B cell (primary cell): Measurements from ENCODE around the gene HUS1. TPM values are rescaled to one million over a fixed set of nuclear protein-coding genes. Genes with fewer than 3 reads are reported as not detected.

Experiments used
- ATAC-seq: fragments of 200-7000 bp; cut with Tn5 transposase; one replicate; pipeline ENCODE4 v1.10.0; 2021; ENCODE audit warnings: low read depth, mild to moderate bottlenecking, moderate number of reproducible peaks, moderate library complexity
- CTCF ChIA-PET: fragments of 350-600 bp; sonication (Branson Sonifier 250); formaldehyde crosslinking; loops from one replicate; lab custom pipeline; 2021; ENCODE audit warnings: antibody characterized with exemption, inconsistent platforms; lab: Charles Lee
- POLR2A ChIA-PET: fragments of 350-600 bp; sonication (Branson Sonifier 250); formaldehyde crosslinking; loops from one replicate; lab custom pipeline; 2021; ENCODE audit warnings: antibody characterized with exemption; lab: Charles Lee
- DNase-seq: peaks from one replicate; pipeline ENCODE4 v3.0.0; 2013
- H2AFZ ChIP-seq: 2 replicates; pipeline ENCODE4 v1.6.1; 2012; ENCODE audit warnings: mild to moderate bottlenecking, low read depth, low read length; ENCODE audit not compliant: insufficient read depth, poor library complexity, severe bottlenecking
- H3K27ac ChIP-seq, 2 donors: 1 replicate in 1 of 2; 2 replicates in 1 of 2; pipeline ENCODE4 v1.5.1; 2012 to 2013; ENCODE audit warnings: low read length in 2 of 2, mild to moderate bottlenecking in 2 of 2, moderate library complexity in 1 of 2
- H3K27me3 ChIP-seq, 4 experiments: fragments of 200-600 bp in 1 of 4; sonication (generic) in 1 of 4; replicated peaks in 1 of 4; 1 replicate in 2 of 4; 2 replicates in 2 of 4; pipeline versions ENCODE4 v1.6.1 to v1.7.0; 2013 to 2016; ENCODE audit warnings: low read length in 3 of 4, mild to moderate bottlenecking in 2 of 4, mixed read lengths in 1 of 4, moderate library complexity in 1 of 4; ENCODE audit not compliant: insufficient read depth in 4 of 4, control insufficient read depth in 3 of 4; ENCODE audit errors: control extremely low read depth in 1 of 4
- H3K36me3 ChIP-seq, 2 experiments: replicated peaks in 1 of 2; 1 replicate in 1 of 2; 2 replicates in 1 of 2; pipeline versions ENCODE4 v1.6.1 to v1.7.1; 2013; ENCODE audit warnings: low read length in 1 of 2; ENCODE audit not compliant: insufficient read depth in 2 of 2, control insufficient read depth in 1 of 2; ENCODE audit errors: control extremely low read depth in 1 of 2, extremely low read depth in 1 of 2
- H3K4me1 ChIP-seq, 2 donors: fragments of 200-600 bp in 1 of 2; sonication (generic) in 1 of 2; 1 replicate in 1 of 2; 2 replicates in 1 of 2; pipeline versions ENCODE4 v1.5.1 to v1.6.1; 2013 to 2017; ENCODE audit warnings: low read length in 2 of 2; ENCODE audit not compliant: control insufficient read depth in 2 of 2, insufficient read depth in 2 of 2
- H3K4me2 ChIP-seq: replicated peaks from 2 replicates; pipeline ENCODE3; 2012; ENCODE audit warnings: mild to moderate bottlenecking, low read depth, low read length; ENCODE audit not compliant: poor library complexity, severe bottlenecking
- H3K4me3 ChIP-seq, 5 experiments: fragments of 200-600 bp in 1 of 5; sonication (generic) in 1 of 5; 1 replicate in 3 of 5; 2 replicates in 2 of 5; pipeline versions ENCODE4 v1.5.1 to v1.7.0; 2011 to 2016; ENCODE audit warnings: low read length in 4 of 5, mild to moderate bottlenecking in 4 of 5, low read depth in 2 of 5, control low read depth in 1 of 5, moderate library complexity in 1 of 5; ENCODE audit not compliant: insufficient read depth in 1 of 5; ENCODE audit errors: control extremely low read depth in 1 of 5, extremely low read depth in 1 of 5
- H3K79me2 ChIP-seq: fragments of 200-600 bp; sonication (generic); one replicate; pipeline ENCODE4 v1.6.0; 2016; ENCODE audit warnings: low read length; ENCODE audit not compliant: control insufficient read depth, insufficient read depth
- H3K9ac ChIP-seq: fragments of 200-600 bp; sonication (generic); 2 replicates; pipeline ENCODE4 v1.6.1; 2017; ENCODE audit warnings: mild to moderate bottlenecking, low read length, moderate library complexity
- H3K9me3 ChIP-seq, 3 donors: one replicate each; pipeline versions ENCODE4 v1.6.1 to v1.7.1; 2013; ENCODE audit warnings: low read length in 2 of 3; ENCODE audit not compliant: control insufficient read depth in 2 of 3, insufficient read depth in 1 of 3; ENCODE audit errors: control extremely low read depth in 1 of 3
- H4K20me1 ChIP-seq: 2 replicates; pipeline ENCODE4 v1.6.0; 2012; ENCODE audit warnings: mild to moderate bottlenecking, low read length; ENCODE audit not compliant: insufficient read depth, control insufficient read depth, poor library complexity, severe bottlenecking
- H3K27ac Mint-ChIP-seq: one replicate; pipeline ENCODE4 v1.8.0; 2021; ENCODE audit warnings: mixed read lengths
- H3K27me3 Mint-ChIP-seq: one replicate; pipeline ENCODE4 v1.8.0; 2021; ENCODE audit warnings: mixed read lengths
- H3K4me1 Mint-ChIP-seq: one replicate; pipeline ENCODE4 v1.8.0; 2021; ENCODE audit warnings: mixed read lengths
- H3K4me3 Mint-ChIP-seq: one replicate; pipeline ENCODE4 v1.8.0; 2021; ENCODE audit warnings: mixed read lengths
- H3K9me3 Mint-ChIP-seq: one replicate; pipeline ENCODE4 v1.8.0; 2022; ENCODE audit warnings: mixed read lengths; ENCODE audit not compliant: insufficient read depth
- CTCF ChIP-seq: fragments of 200-600 bp; IDR thresholded peaks from one replicate; pipeline ENCODE4 v1.8.0; 2022; ENCODE audit warnings: antibody characterized with exemption, mild to moderate bottlenecking
- EZH2 ChIP-seq: IDR thresholded peaks from 2 replicates; pipeline ENCODE4 v1.6.1; 2012; ENCODE audit warnings: borderline replicate concordance, low read depth, mild to moderate bottlenecking, moderate library complexity, low read length; ENCODE audit not compliant: insufficient read depth, poor library complexity, severe bottlenecking
- WGBS: methylation state at CpG from one replicate; pipeline ENCODE4 v1.1.5; 2013; ENCODE audit warnings: missing lambda C conversion rate; ENCODE audit not compliant: insufficient coverage; 5-methylcytosine and 5-hydroxymethylcytosine counted together
- intact Hi-C: fragments of 100-400 bp; cut with micrococcal nuclease; formaldehyde crosslinking; loops from one replicate; pipeline ENCODE4 v1.10.0; 2022
- polyA plus RNA-seq: library from polyadenylated mRNA; depleted of rRNA; stranded (reverse); fragments of >200 nt; gene quantifications from 2 replicates; pipeline ENCODE4 v1.2.3, GENCODE V29; 2012
- total RNA-seq, 2 donors: library from RNA; stranded (reverse); fragments of 120-200 nt in 1 of 2; gene quantifications; 1 replicate in 1 of 2; 2 replicates in 1 of 2; pipeline versions ENCODE4 v1.2.3 to v1.2.4, GENCODE V29; 2013 to 2022

HUS1 gene
- total and polyA plus RNA-seq, 2 donors (not counting 1 experiment from before 2014, with no cell fraction given): 37.7 to 61.6 TPM

- no peaks in the 10 kb centered on the region for H3K27me3 Mint-ChIP-seq
- intact Hi-C loops: loop anchor here (5.0 to 10.0 kb wide), 3 partner anchors 152 to 668 kb away; partner anchors contain the start of gene UPP1
- Histone ChIP-seq H3K4me1 (peaks cover 29% of the 10 kb centered on the region in 2 donors), H3K36me3 (no peaks in the 10 kb centered on the region), H3K27me3 (no peaks in the 10 kb centered on the region), H3K4me2 (no peak overlapping the region), H3K9ac (no peak overlapping the region), H3K9me3 (no peaks in the 10 kb centered on the region), H3K4me3 (no peak overlapping the region), H2AFZ (no peak overlapping the region), H4K20me1 (no peaks in the 10 kb centered on the region), H3K79me2 (no peaks in the 10 kb centered on the region), H3K27ac (no peak overlapping the region)
- no peak for ATAC-seq
- POLR2A ChIA-PET: no interaction called here
- H3K27ac Mint-ChIP-seq: no peak overlapping the region
- no peak for TF ChIP-seq EZH2
- TF ChIP-seq CTCF: no peak
- peaks cover 31% of the 10 kb centered on the region for H3K4me1 Mint-ChIP-seq
- no peak overlapping the region for H3K4me3 Mint-ChIP-seq
- no peak for DNase-seq
- CTCF ChIA-PET: interaction anchor here (1.1 kb wide), 1 partner anchor 10 kb away, joined by 3 read pairs; no protein-coding TSS in a partner anchor
- WGBS: 100% methylated on average over 9 of the region's 10 CpGs
- H3K9me3 Mint-ChIP-seq: no peaks in the 10 kb centered on the region
Observed at GRCh38 chr7:47935336-47935735, 44.1 kb downstream of the HUS1 start.

GRCh38 chr7:47934831-47935230 is 44.6 kb downstream of the HUS1 start:
- POLR2A ChIA-PET: no interaction called here
- CTCF ChIA-PET: interaction anchor here (1.1 to 2.2 kb wide), 2 partner anchors 10 to 669 kb away, joined by 3 to 8 read pairs; no protein-coding TSS in a partner anchor
- Mint-ChIP-seq H3K4me1 (peaks cover 32% of the 10 kb centered on the region), H3K4me3 (no peak overlapping the region), H3K9me3 (no peaks in the 10 kb centered on the region), H3K27ac (no peak overlapping the region), H3K27me3 (peaks cover 2% of the 10 kb centered on the region)
- Histone ChIP-seq H3K9ac (no peak overlapping the region), H3K9me3 (no peaks in the 10 kb centered on the region), H3K79me2 (no peaks in the 10 kb centered on the region), H2AFZ (no peak overlapping the region), H3K27me3 (no peaks in the 10 kb centered on the region), H3K27ac (no peak overlapping the region), H4K20me1 (no peaks in the 10 kb centered on the region), H3K4me1 (peaks cover 29 to 30% of the 10 kb centered on the region in 2 donors), H3K36me3 (no peaks in the 10 kb centered on the region), H3K4me2 (no peak overlapping the region), H3K4me3 (no peak overlapping the region)
- DNase-seq: no peak
- ATAC-seq: no peak
- intact Hi-C loops: loop anchor here (5.0 to 10.0 kb wide), 3 partner anchors 152 to 668 kb away; partner anchors contain the start of gene UPP1
- TF ChIP-seq EZH2: no peak
- TF ChIP-seq CTCF: no peak
- WGBS: 100% methylated on average over 4 of the region's 6 CpGs
